ACHN (cell line): Measurements from ENCODE around the gene NYAP2.

Experiments
- DNase-seq: peaks from one replicate; pipeline ENCODE4 v3.0.0-alpha.2; 2015
- in situ Hi-C: cut with HindIII; loops from 2 replicates; pipeline ENCODE4 v1.10.0; 2017; ENCODE audit warnings: low sequenced_read_pairs, low pct_ligation_motif_present, low pct_unique_long_range_greater_than_20kb

NYAP2 gene

GRCh38 chr2:225515033-225515432 lies 115.5 kb downstream of the NYAP2 start:
- DNase-seq, result no peak
- in situ Hi-C loops, result no loop called here

GRCh38 chr2:225526760-225527390 lies 127.4 kb downstream of the NYAP2 start:
- in situ Hi-C loops, result no loop called here
- no peak for DNase-seq

GRCh38 chr2:225531559-225531958 lies 132.0 kb downstream of the NYAP2 start:
- DNase-seq, result no peak
- in situ Hi-C loops, result no loop called here

GRCh38 chr2:225532096-225532495 lies 132.6 kb downstream of the NYAP2 start:
- no peak for DNase-seq
- in situ Hi-C loops, result no loop called here

- in situ Hi-C loops, result no loop called here
- no peak for DNase-seq
These were observed 134.5 kb downstream of the NYAP2 start for GRCh38 chr2:225534037-225534436.

- in situ Hi-C loops, result no loop called here
- DNase-seq, result no peak
These were observed 135.2 kb downstream of the NYAP2 start for GRCh38 chr2:225534697-225535096.

- DNase-seq, result no peak
- in situ Hi-C loops, result no loop called here
These were observed 136.5 kb downstream of the NYAP2 start for GRCh38 chr2:225536036-225536435.

- no peak for DNase-seq
- in situ Hi-C loops, result no loop called here
These were observed 144.1 kb downstream of the NYAP2 start for GRCh38 chr2:225543626-225544025.

GRCh38 chr2:225556461-225556860 lies 157.0 kb downstream of the NYAP2 start:
- DNase-seq, result no peak
- in situ Hi-C loops, result no loop called here

GRCh38 chr2:225558399-225559071 lies 159.0 kb downstream of the NYAP2 start:
- DNase-seq, result no peak
- in situ Hi-C loops, result no loop called here

- in situ Hi-C loops, result no loop called here
- no peak for DNase-seq
These were observed 159.5 kb downstream of the NYAP2 start for GRCh38 chr2:225559072-225559415.

- in situ Hi-C loops, result no loop called here
- no peak for DNase-seq
These were observed 167.3 kb downstream of the NYAP2 start for GRCh38 chr2:225566798-225567197.

GRCh38 chr2:225569995-225570394 lies 170.5 kb downstream of the NYAP2 start:
- DNase-seq, result no peak
- in situ Hi-C loops, result no loop called here

GRCh38 chr2:225573603-225574002 lies 174.1 kb downstream of the NYAP2 start:
- no peak for DNase-seq
- in situ Hi-C loops, result no loop called here

GRCh38 chr2:225574582-225575138 lies 175.2 kb downstream of the NYAP2 start:
- in situ Hi-C loops, result no loop called here
- no peak for DNase-seq

- in situ Hi-C loops, result no loop called here
- no peak for DNase-seq
These were observed 181.6 kb downstream of the NYAP2 start for GRCh38 chr2:225581135-225581534.

- no peak for DNase-seq
- in situ Hi-C loops, result no loop called here
These were observed 182.4 kb downstream of the NYAP2 start for GRCh38 chr2:225581906-225582305.

- in situ Hi-C loops, result no loop called here
- DNase-seq, result no peak
These were observed 183.0 kb downstream of the NYAP2 start for GRCh38 chr2:225582355-225583116.

- DNase-seq, result no peak
- in situ Hi-C loops, result no loop called here
These were observed 185.3 kb downstream of the NYAP2 start for GRCh38 chr2:225584796-225585195.

- in situ Hi-C loops, result no loop called here
- no peak for DNase-seq
These were observed 191.4 kb downstream of the NYAP2 start for GRCh38 chr2:225590932-225591331.
